Transverse colon (tissue), 4 donors: ENCODE measurements around the gene CLPSL1. TPM values are rescaled to one million over a fixed set of nuclear protein-coding genes. Genes with fewer than 3 reads are reported as not detected.

ENCODE experiments used
- DNase-seq: peaks from one replicate; pipeline ENCODE4 v3.0.0-alpha.2; 2019
- H3K27ac ChIP-seq, 4 donors: fragments of 200-600 bp; sonication (generic); 2 replicates each; pipeline ENCODE4 v1.5.1; 2016 to 2018; ENCODE audit warnings: inconsistent platforms in 4 of 4
- H3K27me3 ChIP-seq: fragments of 200-600 bp; sonication (generic); 2 replicates; pipeline ENCODE4 v1.5.1; 2017; ENCODE audit warnings: inconsistent platforms
- H3K36me3 ChIP-seq, 4 donors: fragments of 200-600 bp; sonication (generic); 2 replicates each; pipeline ENCODE4 v1.5.1; 2017 to 2019; ENCODE audit warnings: inconsistent platforms in 4 of 4
- H3K4me1 ChIP-seq, 4 donors: fragments of 200-600 bp; sonication (generic); 2 replicates each; pipeline ENCODE4 v1.5.1; 2017 to 2020; ENCODE audit warnings: inconsistent platforms in 4 of 4
- H3K4me3 ChIP-seq, 4 donors: fragments of 200-600 bp; sonication (generic); 1 replicate in 1 of 4; 2 replicates in 3 of 4; pipeline versions ENCODE4 v1.5.1 to v1.6.1; 2017 to 2019; ENCODE audit warnings: inconsistent platforms in 4 of 4
- H3K9me3 ChIP-seq, 2 donors: fragments of 200-600 bp; sonication (generic); 2 replicates each; pipeline ENCODE4 v1.5.1; 2017 to 2019; ENCODE audit warnings: inconsistent platforms in 2 of 2
- CTCF ChIP-seq, 5 experiments: fragments of 200-600 bp in 3 of 5; fragments of 450-650 bp in 2 of 5; sonication (generic) in 3 of 5; IDR thresholded peaks; 1 replicate in 2 of 5; 2 replicates in 3 of 5; pipeline ENCODE4 v1.5.1; 2016 to 2017; ENCODE audit warnings: antibody characterized with exemption in 5 of 5, inconsistent platforms in 3 of 5, mild to moderate bottlenecking in 2 of 5, moderate library complexity in 1 of 5
- EP300 ChIP-seq: sonication (generic); formaldehyde crosslinking; IDR thresholded peaks from one replicate; pipeline ENCODE4 v1.6.1; 2017; ENCODE audit warnings: antibody characterized with exemption, low read depth
- POLR2A ChIP-seq: fragments of 450-650 bp; IDR thresholded peaks from one replicate; pipeline ENCODE4 v1.6.1; 2016; ENCODE audit warnings: antibody characterized with exemption, mild to moderate bottlenecking, moderate library complexity
- POLR2AphosphoS5 ChIP-seq, 3 donors: sonication (generic); formaldehyde crosslinking; IDR thresholded peaks; one replicate each; pipeline ENCODE4 v1.6.1; 2016; ENCODE audit warnings: antibody characterized with exemption in 3 of 3
- WGBS, 2 donors: methylation state at CpG; one replicate each; pipeline ENCODE4 v1.1.5; 2018; ENCODE audit warnings: low coverage in 1 of 2; 5-methylcytosine and 5-hydroxymethylcytosine counted together
- in situ Hi-C, 4 donors: fragments of 200-750 bp; cut with MboI; loops; one replicate each; pipeline versions ENCODE4 v1.15.0 to v1.15.1; 2017; ENCODE audit warnings: low sequenced_read_pairs in 3 of 4, low pct_ligation_motif_present in 1 of 4, low pct_unique_long_range_greater_than_20kb in 1 of 4
- intact Hi-C: fragments of 100-400 bp; cut with DNase I; formaldehyde crosslinking; loops from one replicate; pipeline ENCODE4 v1.15.1; 2023; ENCODE audit warnings: low total_unique reads
- total RNA-seq, 4 donors: library from RNA; depleted of rRNA; stranded (reverse); fragments of >200 nt; gene quantifications; one replicate each; pipeline ENCODE4 v1.1.0, GENCODE V29; 2016

Gene CLPSL1
- total RNA-seq, 4 donors from 2014 or later, result not detected

- no peaks in the 10 kb centered on the region for H3K9me3 ChIP-seq
- WGBS, 2 donors, result 91 to 93% methylated on average over 2 to 3 of the region's 3 CpGs
- no peaks in the 10 kb centered on the region for H3K36me3 ChIP-seq
- H3K4me3 ChIP-seq, result no peak overlapping the region
- no peak for DNase-seq
- TF ChIP-seq CTCF (IDR thresholded peaks at IDR 0.05) (no peak), POLR2AphosphoS5 (IDR thresholded peaks at IDR 0.05) (no peak), POLR2A (no peak), EP300 (no peak)
- no peak overlapping the region for H3K27ac ChIP-seq
- in situ Hi-C loops, result loop anchor here in 1 of 4 donors (25.0 kb wide), 1 partner anchor 409 kb away; the partner anchor contains the start of gene PPARD
- no peaks in the 10 kb centered on the region for H3K4me1 ChIP-seq
- H3K27me3 ChIP-seq, result no peaks in the 10 kb centered on the region
- intact Hi-C loops, result no loop called here
Measured at GRCh38 chr6:35746516-35746915, 34.3 kb upstream of the CLPSL1 start.

GRCh38 chr6:35747877-35748276, 32.9 kb upstream of the CLPSL1 start:
- in situ Hi-C loops, result loop anchor here in 1 of 4 donors (25.0 kb wide), 1 partner anchor 411 kb away; the partner anchor contains the start of gene PPARD

GRCh38 chr6:35750557-35750956, 30.3 kb upstream of the CLPSL1 start:
- H3K36me3 ChIP-seq, result no peaks in the 10 kb centered on the region
- no peaks in the 10 kb centered on the region for H3K4me1 ChIP-seq
- DNase-seq, result no peak
- H3K4me3 ChIP-seq, result no peak overlapping the region
- TF ChIP-seq POLR2A, result no peak
- H3K27me3 ChIP-seq, result no peaks in the 10 kb centered on the region
- in situ Hi-C loops (no loop called here), intact Hi-C loops (no loop called here)
- H3K9me3 ChIP-seq, result no peaks in the 10 kb centered on the region
- 86 to 93% methylated on average over 4 to 7 of the region's 7 CpGs for WGBS, 2 donors
- no peak overlapping the region for H3K27ac ChIP-seq

More at GRCh38 chr6:35747877-35748276, 32.9 kb upstream of the CLPSL1 start:
- Histone ChIP-seq H3K36me3 (no peaks in the 10 kb centered on the region), H3K9me3 (no peaks in the 10 kb centered on the region), H3K27ac (no peak overlapping the region), H3K27me3 (no peaks in the 10 kb centered on the region), H3K4me3 (no peak overlapping the region), H3K4me1 (no peaks in the 10 kb centered on the region)
- intact Hi-C loops, result no loop called here
- DNase-seq, result no peak
- TF ChIP-seq EP300 (no peak), POLR2A (no peak), POLR2AphosphoS5 (IDR thresholded peaks at IDR 0.05) (no peak), CTCF (IDR thresholded peaks at IDR 0.05) (no peak)
- WGBS, 2 donors, result 75 to 96% methylated on average over 1 of the region's 1 CpG

GRCh38 chr6:35751594-35751993, 29.2 kb upstream of the CLPSL1 start:
- Histone ChIP-seq H3K27me3 (no peaks in the 10 kb centered on the region), H3K27ac (no peak overlapping the region), H3K4me1 (no peaks in the 10 kb centered on the region), H3K4me3 (no peak overlapping the region), H3K36me3 (no peaks in the 10 kb centered on the region), H3K9me3 (no peaks in the 10 kb centered on the region)
- in situ Hi-C loops, result no loop called here
- DNase-seq, result no peak
- WGBS, 2 donors, result 83 to 86% methylated on average over 4 of the region's 4 CpGs
- TF ChIP-seq CTCF (IDR thresholded peaks at IDR 0.05), result no peak
- no peak for TF ChIP-seq POLR2AphosphoS5 (IDR thresholded peaks at IDR 0.05)
- TF ChIP-seq EP300, result no peak
- no peak for TF ChIP-seq POLR2A
- intact Hi-C loops, result no loop called here

- no peak for TF ChIP-seq EP300
- TF ChIP-seq CTCF (IDR thresholded peaks at IDR 0.05), result no peak
- TF ChIP-seq POLR2A, result no peak
- H3K27ac ChIP-seq, result no peak overlapping the region
- H3K27me3 ChIP-seq, result no peaks in the 10 kb centered on the region
- no peaks in the 10 kb centered on the region for H3K36me3 ChIP-seq
- intact Hi-C loops, result no loop called here
- no peak overlapping the region for H3K4me3 ChIP-seq
- H3K9me3 ChIP-seq, result no peaks in the 10 kb centered on the region
- WGBS, 2 donors, result 82% methylated on average over 4 of the region's 4 CpGs; no CpG with 5 or more reads in 1 of the 2 donors
- H3K4me1 ChIP-seq, result no peaks in the 10 kb centered on the region
- in situ Hi-C loops, result no loop called here
- DNase-seq, result no peak
Measured at GRCh38 chr6:35752330-35752729, 28.5 kb upstream of the CLPSL1 start.
